ENCODE measurements around the gene OOSP2.

DNA sequence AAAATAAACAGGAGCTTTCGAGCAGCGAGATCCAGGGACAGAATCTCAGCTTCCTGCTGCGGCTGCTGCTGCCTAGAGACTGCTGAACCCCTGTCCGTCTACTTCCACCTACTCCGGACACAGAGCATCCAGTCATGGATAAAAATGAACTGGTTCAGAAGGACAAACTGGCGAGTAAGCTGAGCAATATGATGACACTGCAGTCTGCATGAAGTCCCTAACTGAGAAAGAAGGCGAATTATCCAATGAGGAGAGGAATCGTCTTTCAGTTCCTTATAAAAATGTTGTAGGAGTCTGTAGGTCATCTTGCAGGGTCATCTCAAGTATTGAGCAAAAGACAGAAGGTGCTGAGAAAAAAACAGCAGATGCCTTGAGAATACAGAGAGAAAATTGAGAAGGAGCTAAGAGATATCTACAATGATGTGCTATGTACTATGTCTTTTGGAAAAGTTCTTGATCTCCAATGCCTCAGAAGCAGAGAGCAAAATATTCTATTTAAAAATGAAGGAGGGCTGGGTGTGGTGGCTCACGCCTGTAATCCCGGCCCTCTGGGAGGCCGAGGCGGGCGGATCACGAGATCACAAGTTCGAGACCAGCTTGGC is 37.1 kb downstream of the OOSP2 start:
- TF ChIP-seq, protein P1, sequence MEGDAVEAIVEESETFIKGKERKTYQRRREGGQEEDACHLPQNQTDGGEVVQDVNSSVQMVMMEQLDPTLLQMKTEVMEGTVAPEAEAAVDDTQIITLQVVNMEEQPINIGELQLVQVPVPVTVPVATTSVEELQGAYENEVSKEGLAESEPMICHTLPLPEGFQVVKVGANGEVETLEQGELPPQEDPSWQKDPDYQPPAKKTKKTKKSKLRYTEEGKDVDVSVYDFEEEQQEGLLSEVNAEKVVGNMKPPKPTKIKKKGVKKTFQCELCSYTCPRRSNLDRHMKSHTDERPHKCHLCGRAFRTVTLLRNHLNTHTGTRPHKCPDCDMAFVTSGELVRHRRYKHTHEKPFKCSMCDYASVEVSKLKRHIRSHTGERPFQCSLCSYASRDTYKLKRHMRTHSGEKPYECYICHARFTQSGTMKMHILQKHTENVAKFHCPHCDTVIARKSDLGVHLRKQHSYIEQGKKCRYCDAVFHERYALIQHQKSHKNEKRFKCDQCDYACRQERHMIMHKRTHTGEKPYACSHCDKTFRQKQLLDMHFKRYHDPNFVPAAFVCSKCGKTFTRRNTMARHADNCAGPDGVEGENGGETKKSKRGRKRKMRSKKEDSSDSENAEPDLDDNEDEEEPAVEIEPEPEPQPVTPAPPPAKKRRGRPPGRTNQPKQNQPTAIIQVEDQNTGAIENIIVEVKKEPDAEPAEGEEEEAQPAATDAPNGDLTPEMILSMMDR (conservative IDR thresholded peaks at IDR 0.05 in 1 of 2, IDR thresholded peaks at IDR 0.05 in 1 of 2; ENCODE audit: extremely low read depth in 1 of 2, insufficient read depth in 1 of 2, low read depth in 1 of 2, low read length in 2 of 2), result no peak
- TF ChIP-seq EZH2 (IDR thresholded peaks at IDR 0.05; ENCODE audit: borderline replicate concordance, low read length), result no peak
